Testis (tissue), 3 donors: ENCODE measurements around the gene SH3TC1. TPM values are rescaled to one million over a fixed set of nuclear protein-coding genes. Genes with fewer than 3 reads are reported as not detected.

Experiments used
- DNase-seq: peaks from one replicate; pipeline ENCODE4 v3.0.0-alpha.2; 2019
- H3K27ac ChIP-seq, 2 donors: fragments of 200-600 bp; sonication (generic); one replicate each; pipeline ENCODE4 v1.5.1; 2019
- H3K27me3 ChIP-seq: fragments of 200-600 bp; sonication (generic); one replicate; pipeline ENCODE4 v1.5.1; 2019
- H3K36me3 ChIP-seq: fragments of 200-600 bp; sonication (generic); one replicate; pipeline ENCODE4 v1.5.1; 2017; ENCODE audit warnings: low read depth; ENCODE audit errors: missing control alignments
- H3K4me1 ChIP-seq: fragments of 200-600 bp; sonication (generic); one replicate; pipeline ENCODE4 v1.5.1; 2019
- H3K4me3 ChIP-seq, 2 donors: fragments of 200-600 bp; sonication (generic); one replicate each; pipeline ENCODE4 v1.5.1; 2017 to 2019
- H3K9me3 ChIP-seq: fragments of 200-600 bp; sonication (generic); one replicate; pipeline ENCODE4 v1.5.1; 2017
- POLR2A ChIP-seq: fragments of 450-650 bp; IDR thresholded peaks from one replicate; pipeline ENCODE4 v1.6.1; 2017; ENCODE audit warnings: antibody characterized with exemption, mild to moderate bottlenecking, moderate library complexity
- WGBS, 2 donors: methylation state at CpG; one replicate each; pipeline ENCODE4 v1.1.5; 2018; 5-methylcytosine and 5-hydroxymethylcytosine counted together
- intact Hi-C: fragments of 100-400 bp; cut with DNase I; formaldehyde crosslinking; loops from one replicate; pipeline ENCODE4 v1.15.1; 2023; ENCODE audit warnings: low total_unique reads
- polyA plus RNA-seq: library from polyadenylated mRNA; stranded (reverse); fragments of 350-450 nt; fragmentation: Illumina TruSeq; extraction: RNeasy Lipid Tissue Mini Kit (QIAGEN cat#74804); gene quantifications from one replicate; pipeline ENCODE4 v1.2.3, GENCODE V29; 2014; ENCODE audit warnings: low read depth, low replicate concordance; ENCODE audit not compliant: insufficient read depth
- total RNA-seq, 2 donors: library from RNA; depleted of rRNA; stranded (reverse); fragments of >200 nt; gene quantifications; one replicate each; pipeline ENCODE4 v1.2.3, GENCODE V29; 2016
- TF ChIP-seq, protein P1 (sequence below), 3 experiments: fragments of 450-650 bp in 2 of 3; fragments of 200-600 bp in 1 of 3; sonication (generic) in 1 of 3; IDR thresholded peaks; one replicate each; pipeline ENCODE4 v1.5.1; 2016 to 2019; ENCODE audit warnings: antibody characterized with exemption in 3 of 3, mild to moderate bottlenecking in 2 of 3, moderate library complexity in 1 of 3

The SH3TC1 gene
- total and polyA plus RNA-seq, 3 donors from 2014 or later: 3.2 to 12.6 (median 4.0) TPM

GRCh38 chr4:8280876-8281440, 81.9 kb downstream of the SH3TC1 start:
- Histone ChIP-seq H3K4me3 (no peak overlapping the region), H3K4me1 (peaks cover 15% of the 10 kb centered on the region), H3K27me3 (no peaks in the 10 kb centered on the region), H3K36me3 (no peaks in the 10 kb centered on the region), H3K27ac (no peak overlapping the region), H3K9me3 (no peaks in the 10 kb centered on the region)
- 90 to 92% methylated on average over 8 to 15 of the region's 15 CpGs for WGBS, 2 donors
- intact Hi-C loops: no loop called here
- no peak for TF ChIP-seq POLR2A
- TF ChIP-seq, protein P1, sequence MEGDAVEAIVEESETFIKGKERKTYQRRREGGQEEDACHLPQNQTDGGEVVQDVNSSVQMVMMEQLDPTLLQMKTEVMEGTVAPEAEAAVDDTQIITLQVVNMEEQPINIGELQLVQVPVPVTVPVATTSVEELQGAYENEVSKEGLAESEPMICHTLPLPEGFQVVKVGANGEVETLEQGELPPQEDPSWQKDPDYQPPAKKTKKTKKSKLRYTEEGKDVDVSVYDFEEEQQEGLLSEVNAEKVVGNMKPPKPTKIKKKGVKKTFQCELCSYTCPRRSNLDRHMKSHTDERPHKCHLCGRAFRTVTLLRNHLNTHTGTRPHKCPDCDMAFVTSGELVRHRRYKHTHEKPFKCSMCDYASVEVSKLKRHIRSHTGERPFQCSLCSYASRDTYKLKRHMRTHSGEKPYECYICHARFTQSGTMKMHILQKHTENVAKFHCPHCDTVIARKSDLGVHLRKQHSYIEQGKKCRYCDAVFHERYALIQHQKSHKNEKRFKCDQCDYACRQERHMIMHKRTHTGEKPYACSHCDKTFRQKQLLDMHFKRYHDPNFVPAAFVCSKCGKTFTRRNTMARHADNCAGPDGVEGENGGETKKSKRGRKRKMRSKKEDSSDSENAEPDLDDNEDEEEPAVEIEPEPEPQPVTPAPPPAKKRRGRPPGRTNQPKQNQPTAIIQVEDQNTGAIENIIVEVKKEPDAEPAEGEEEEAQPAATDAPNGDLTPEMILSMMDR (IDR thresholded peaks at IDR 0.05): no peak
- no peak for DNase-seq

DNA sequence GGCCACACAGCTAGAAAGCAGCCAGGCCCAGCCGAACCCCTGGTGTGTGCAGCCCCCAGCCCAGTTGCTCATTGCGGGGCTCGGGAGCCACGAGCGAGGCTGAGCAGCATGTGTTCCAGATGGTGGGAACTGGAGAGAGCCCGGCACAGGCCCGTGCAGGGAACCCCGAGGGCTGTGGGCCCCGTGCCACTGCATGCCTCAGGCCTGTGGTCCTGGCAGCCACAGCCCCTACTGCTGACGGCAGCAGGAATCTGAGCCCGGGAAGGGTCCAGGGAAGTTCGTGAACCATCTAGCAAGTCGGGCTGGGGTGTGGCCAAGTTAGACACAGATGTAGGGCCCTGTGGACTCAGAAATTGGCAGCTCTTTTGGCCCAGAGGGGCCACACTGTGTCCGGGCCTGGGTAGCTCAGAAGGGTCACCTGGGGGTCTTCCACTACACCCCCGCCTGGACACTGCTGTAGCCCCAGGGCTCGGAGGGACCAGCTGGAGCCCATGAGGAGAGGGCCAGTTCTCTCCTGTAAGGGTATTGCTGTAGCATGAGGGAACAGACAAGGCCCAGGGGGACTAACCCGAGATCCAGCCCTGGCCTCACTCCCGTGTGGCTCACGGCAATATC, 82.5 kb downstream of the SH3TC1 start:
- no peaks in the 10 kb centered on the region for H3K27me3 ChIP-seq
- TF ChIP-seq POLR2A: no peak
- TF ChIP-seq, protein P1 (IDR thresholded peaks at IDR 0.05): no peak
- H3K27ac ChIP-seq: no peak overlapping the region
- no peak overlapping the region for H3K4me3 ChIP-seq
- no peaks in the 10 kb centered on the region for H3K9me3 ChIP-seq
- 40 to 61% methylated on average over 9 to 19 of the region's 19 CpGs for WGBS, 2 donors
- H3K36me3 ChIP-seq: no peaks in the 10 kb centered on the region
- DNase-seq: peak; percentile 83
- peaks cover 15% of the 10 kb centered on the region for H3K4me1 ChIP-seq
- intact Hi-C loops: no loop called here

- TF ChIP-seq POLR2A: no peak
- TF ChIP-seq, protein P1 (IDR thresholded peaks at IDR 0.05): no peak
- H3K36me3 ChIP-seq: no peaks in the 10 kb centered on the region
- DNase-seq: no peak
- H3K4me3 ChIP-seq: no peak overlapping the region
- no peaks in the 10 kb centered on the region for H3K27me3 ChIP-seq
- no peak overlapping the region for H3K27ac ChIP-seq
- intact Hi-C loops: no loop called here
- H3K9me3 ChIP-seq: no peaks in the 10 kb centered on the region
- peaks cover 15% of the 10 kb centered on the region for H3K4me1 ChIP-seq
- 90% methylated on average over 14 of the region's 14 CpGs; no CpG with 5 or more reads in 1 of the 2 donors for WGBS, 2 donors
These were observed 83.1 kb downstream of the SH3TC1 start for GRCh38 chr4:8282134-8282641.

DNA sequence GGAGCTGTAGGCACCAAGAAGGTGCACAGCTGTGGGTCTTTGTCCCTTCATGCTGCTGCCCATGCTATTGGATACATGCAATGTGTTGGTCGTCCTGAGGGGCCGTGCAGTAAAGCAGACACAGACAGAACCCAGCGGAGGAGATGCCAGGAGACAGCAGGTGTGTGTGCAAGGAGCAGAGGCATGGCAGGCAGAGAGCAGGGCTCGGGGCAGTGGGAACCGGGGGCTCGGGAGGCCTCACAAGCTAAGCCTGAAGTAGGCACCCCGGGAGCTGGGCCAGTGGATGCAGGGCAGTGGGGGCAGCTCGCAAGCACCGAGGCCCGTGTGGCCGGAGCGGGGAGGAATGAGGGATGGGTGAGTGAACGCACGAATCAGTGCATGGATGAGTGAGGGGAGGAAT, 83.7 kb downstream of the SH3TC1 start:
- H3K4me1 ChIP-seq: peaks cover 15% of the 10 kb centered on the region
- H3K27me3 ChIP-seq: no peaks in the 10 kb centered on the region
- H3K9me3 ChIP-seq: no peaks in the 10 kb centered on the region
- no peaks in the 10 kb centered on the region for H3K36me3 ChIP-seq
- H3K4me3 ChIP-seq: no peak overlapping the region
- intact Hi-C loops: no loop called here
- 90 to 94% methylated on average over 14 of the region's 14 CpGs for WGBS, 2 donors
- H3K27ac ChIP-seq: no peak overlapping the region
- DNase-seq: no peak
- TF ChIP-seq, protein P1 (IDR thresholded peaks at IDR 0.05): no peak
- TF ChIP-seq POLR2A: no peak
